HFFc6 (cell line): Measurements from ENCODE around the gene QKI. TPM values are rescaled to one million over a fixed set of nuclear protein-coding genes. Genes with fewer than 3 reads are reported as not detected.

Experiments used
- DNase-seq: peaks from one replicate; pipeline ENCODE4 v3.0.0-alpha.2; 2018
- H3K27ac Mint-ChIP-seq: 2 replicates; pipeline ENCODE4 v1.8.0; 2020; ENCODE audit warnings: mild to moderate bottlenecking, mixed read lengths
- H3K27me3 Mint-ChIP-seq: 2 replicates; pipeline ENCODE4 v1.8.0; 2021; ENCODE audit warnings: mild to moderate bottlenecking, moderate library complexity, mixed read lengths; ENCODE audit not compliant: insufficient read depth
- H3K36me3 Mint-ChIP-seq: 2 replicates; pipeline ENCODE4 v1.8.0; 2021; ENCODE audit warnings: low read depth, mixed read lengths
- H3K4me1 Mint-ChIP-seq: 2 replicates; pipeline ENCODE4 v1.8.0; 2020; ENCODE audit warnings: low read depth, mixed read lengths
- H3K4me3 Mint-ChIP-seq: 2 replicates; pipeline ENCODE4 v1.8.0; 2020; ENCODE audit warnings: mild to moderate bottlenecking, moderate library complexity, mixed read lengths
- H3K9me3 Mint-ChIP-seq: 2 replicates; pipeline ENCODE4 v1.8.0; 2020; ENCODE audit warnings: mild to moderate bottlenecking, mixed read lengths
- CTCF ChIP-seq: fragments of 200-600 bp; sonication (generic); IDR thresholded peaks from 2 replicates; pipeline ENCODE4 v1.5.0; 2021; ENCODE audit warnings: antibody characterized with exemption, mild to moderate bottlenecking
- total RNA-seq, 6 experiments: library from RNA; stranded (reverse); fragmentation: NEBNext Ultra II Directional; extraction: Animal tissue kit (Norgen Biotek cat#: 25700); gene quantifications; 2 replicates in 1 of 6; 3 replicates in 5 of 6; pipeline ENCODE4 v1.2.3, GENCODE V29; 2021

Gene QKI
- total RNA-seq, 6 experiments from 2014 or later = 71.3 to 90.5 (median 85.1) TPM

- Mint-ChIP-seq H3K27ac (no peak overlapping the region), H3K27me3 (no peaks in the 10 kb centered on the region), H3K4me3 (no peak overlapping the region), H3K4me1 (peaks cover 5% of the 10 kb centered on the region; the same call in 1 of the 2 replicates), H3K9me3 (no peaks in the 10 kb centered on the region), H3K36me3 (peaks cover 11% of the 10 kb centered on the region; the same call in 1 of the 2 replicates)
- no peak for TF ChIP-seq CTCF
- no peak for DNase-seq
These were observed 139.5 kb downstream of the QKI start for GRCh38 chr6:163554032-163554431.

GRCh38 chr6:163554663-163555062 lies 140.1 kb downstream of the QKI start:
- TF ChIP-seq CTCF = peak; percentile 86
- Mint-ChIP-seq H3K36me3 (peaks cover 12% of the 10 kb centered on the region; the same call in 1 of the 2 replicates), H3K27ac (peak overlapping the region; percentile 3; the same call in 1 of the 2 replicates), H3K4me1 (peaks cover 5% of the 10 kb centered on the region; the same call in 1 of the 2 replicates), H3K9me3 (no peaks in the 10 kb centered on the region), H3K4me3 (no peak overlapping the region), H3K27me3 (no peaks in the 10 kb centered on the region)
- peak; percentile 46 for DNase-seq

GRCh38 chr6:163559661-163560060 lies 145.1 kb downstream of the QKI start:
- peaks cover 18% of the 10 kb centered on the region for H3K36me3 Mint-ChIP-seq
- no peak for TF ChIP-seq CTCF

GRCh38 chr6:163563318-163563717 lies 148.8 kb downstream of the QKI start:
- peaks cover 12% of the 10 kb centered on the region; the same call in 1 of the 2 replicates for H3K36me3 Mint-ChIP-seq

More at GRCh38 chr6:163559661-163560060, 145.1 kb downstream of the QKI start:
- Mint-ChIP-seq H3K9me3 (no peaks in the 10 kb centered on the region), H3K4me1 (peaks cover 3% of the 10 kb centered on the region; the same call in 1 of the 2 replicates), H3K4me3 (no peak overlapping the region), H3K27me3 (peaks cover 1% of the 10 kb centered on the region; the same call in 1 of the 2 replicates), H3K27ac (no peak overlapping the region)
- DNase-seq = no peak

GRCh38 chr6:163564534-163564933 lies 150.0 kb downstream of the QKI start:
- H3K27me3 Mint-ChIP-seq = peaks cover 1% of the 10 kb centered on the region; the same call in 1 of the 2 replicates
- H3K4me3 Mint-ChIP-seq = no peak overlapping the region
- no peaks in the 10 kb centered on the region for H3K9me3 Mint-ChIP-seq
- no peak for TF ChIP-seq CTCF
- H3K4me1 Mint-ChIP-seq = peaks cover 6% of the 10 kb centered on the region; the same call in 1 of the 2 replicates
- peaks cover 6% of the 10 kb centered on the region; the same call in 1 of the 2 replicates for H3K36me3 Mint-ChIP-seq
- H3K27ac Mint-ChIP-seq = no peak overlapping the region
- DNase-seq = no peak

More at GRCh38 chr6:163563318-163563717, 148.8 kb downstream of the QKI start:
- Mint-ChIP-seq H3K4me3 (no peak overlapping the region), H3K4me1 (peaks cover 6% of the 10 kb centered on the region; the same call in 1 of the 2 replicates), H3K27me3 (peaks cover 1% of the 10 kb centered on the region; the same call in 1 of the 2 replicates), H3K9me3 (no peaks in the 10 kb centered on the region), H3K27ac (0 out of 2 replicates have a peak overlapping the region, but pooled peaks have one; percentile 20)
- no peak for TF ChIP-seq CTCF
- DNase-seq = no peak
